Activated CD4-positive, alpha-beta T cell treated with anti-CD3 and anti-CD28 coated beads, Interleukin-2, amount 50 U/mL, for 24 hours (primary cell): ENCODE measurements around the gene ADORA2A.

ENCODE experiments used
- DNase-seq, 2 donors: peaks; one replicate each; pipeline ENCODE4 v3.0.0-alpha.2; 2020; ENCODE audit warnings: low read depth in 1 of 2, low spot score in 1 of 2

ADORA2A gene

DNA sequence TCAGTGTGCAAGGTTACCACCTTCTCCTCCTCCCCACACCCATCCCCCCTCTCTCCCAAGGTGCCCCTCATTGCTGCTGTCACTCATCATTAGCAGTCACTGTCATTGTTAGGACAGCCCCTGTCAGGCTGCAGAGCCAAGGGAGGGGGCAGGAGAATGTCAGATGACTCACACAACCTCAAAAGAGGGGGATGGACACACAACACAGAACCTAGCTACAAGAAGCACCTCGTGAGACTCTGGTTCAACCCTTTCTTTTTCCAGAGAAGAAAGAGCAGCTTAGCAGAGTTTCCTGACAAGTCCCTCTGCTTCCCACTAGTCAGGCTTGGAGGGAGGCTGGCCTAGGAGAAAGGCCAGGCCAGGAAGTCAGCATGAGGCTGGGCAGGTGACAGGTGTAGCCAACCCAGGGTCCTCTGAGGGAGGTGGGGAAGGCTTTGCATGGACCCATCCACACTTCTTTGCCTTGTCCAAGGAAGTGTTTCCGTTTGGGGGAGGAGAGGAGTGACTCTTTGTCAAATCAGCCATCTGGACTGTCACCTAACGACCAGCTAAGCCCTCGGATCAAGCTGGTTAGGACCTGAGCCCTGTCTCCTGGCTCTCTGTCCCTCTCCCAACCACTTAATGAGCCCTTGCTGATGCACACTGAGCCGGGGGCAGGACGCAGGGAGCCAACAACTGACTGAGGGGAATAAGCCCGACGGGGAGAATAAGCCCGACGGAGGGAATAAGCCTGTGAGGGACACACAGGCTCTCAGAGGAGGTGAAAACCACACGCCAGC lies 18.3 kb downstream of the ADORA2A start:
- no peak for DNase-seq

- DNase-seq, result no peak
Measured at GRCh38 chr22:24446260-24446611, 18.8 kb downstream of the ADORA2A start.

- DNase-seq, result no peak
Measured at GRCh38 chr22:24450610-24451009, 23.2 kb downstream of the ADORA2A start.

- DNase-seq, result no peak
Measured at GRCh38 chr22:24451162-24451561, 23.8 kb downstream of the ADORA2A start.

DNA sequence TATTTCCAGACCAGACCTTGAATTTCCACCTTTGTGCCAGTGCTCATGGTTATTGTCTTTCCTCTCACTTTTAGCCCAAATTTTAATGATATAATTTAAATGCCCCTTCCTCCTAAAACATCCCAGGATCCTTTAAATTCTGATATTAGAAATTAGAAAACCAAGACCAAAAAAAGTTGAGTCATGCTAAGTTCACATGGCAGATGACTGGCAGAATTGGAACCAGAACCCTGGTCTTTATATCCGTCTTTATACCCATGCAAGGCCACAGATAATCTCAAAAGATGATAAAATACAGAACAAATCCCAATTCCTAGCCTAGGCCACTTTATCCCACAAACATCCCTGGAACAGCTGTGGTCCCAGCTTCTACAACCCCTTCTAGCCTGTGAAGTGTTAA lies 26.5 kb downstream of the ADORA2A start:
- no peak for DNase-seq

GRCh38 chr22:24455039-24455438 lies 27.6 kb downstream of the ADORA2A start:
- DNase-seq, result no peak

- no peak for DNase-seq
Measured at GRCh38 chr22:24455751-24456426, 28.5 kb downstream of the ADORA2A start.

DNA sequence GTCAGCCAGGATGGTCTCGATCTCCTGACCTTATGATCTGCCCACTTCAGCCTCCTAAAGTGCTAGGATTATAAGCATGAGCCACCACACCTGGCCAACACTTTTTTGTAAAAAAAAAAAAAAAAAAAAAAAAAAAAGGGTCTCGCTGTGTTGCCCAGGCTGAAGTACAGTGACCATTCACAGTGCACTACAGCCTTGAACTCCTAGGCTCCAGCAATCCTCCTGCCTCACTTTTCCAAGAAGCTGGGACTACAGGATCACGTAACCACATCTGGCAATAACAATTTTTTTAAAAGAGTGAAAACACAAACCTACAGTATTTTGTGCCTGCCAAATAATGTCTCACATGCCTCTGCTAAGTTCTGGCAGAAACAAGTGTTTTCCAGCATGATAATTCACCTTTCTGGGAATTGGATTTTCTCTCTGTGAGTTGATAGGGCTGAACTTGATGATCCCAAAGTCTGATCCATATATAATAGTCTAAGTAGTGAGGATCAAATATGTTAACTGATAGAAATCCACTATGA lies 30.6 kb downstream of the ADORA2A start:
- DNase-seq, result no peak

DNA sequence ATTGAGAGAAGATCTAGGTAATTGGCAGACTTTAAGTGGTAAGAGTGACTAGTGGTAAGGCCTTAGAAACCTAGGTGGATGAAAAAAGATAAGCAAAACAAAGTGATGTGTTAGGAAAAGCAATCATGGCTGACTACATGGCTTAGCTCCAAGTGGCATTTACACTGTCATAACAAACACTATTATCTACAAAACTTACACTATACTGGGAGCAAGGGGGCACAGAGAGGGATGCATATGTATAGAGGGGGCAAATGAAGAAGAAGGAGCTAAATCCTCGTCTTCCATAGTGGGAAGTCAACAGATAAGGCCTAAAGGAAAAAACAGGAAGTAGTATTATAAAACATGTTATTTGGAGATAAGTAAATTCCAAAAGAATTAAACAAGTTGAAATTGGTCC lies 32.5 kb downstream of the ADORA2A start:
- DNase-seq, result no peak

- no peak for DNase-seq
Measured at GRCh38 chr22:24460418-24461089, 33.2 kb downstream of the ADORA2A start.

DNA sequence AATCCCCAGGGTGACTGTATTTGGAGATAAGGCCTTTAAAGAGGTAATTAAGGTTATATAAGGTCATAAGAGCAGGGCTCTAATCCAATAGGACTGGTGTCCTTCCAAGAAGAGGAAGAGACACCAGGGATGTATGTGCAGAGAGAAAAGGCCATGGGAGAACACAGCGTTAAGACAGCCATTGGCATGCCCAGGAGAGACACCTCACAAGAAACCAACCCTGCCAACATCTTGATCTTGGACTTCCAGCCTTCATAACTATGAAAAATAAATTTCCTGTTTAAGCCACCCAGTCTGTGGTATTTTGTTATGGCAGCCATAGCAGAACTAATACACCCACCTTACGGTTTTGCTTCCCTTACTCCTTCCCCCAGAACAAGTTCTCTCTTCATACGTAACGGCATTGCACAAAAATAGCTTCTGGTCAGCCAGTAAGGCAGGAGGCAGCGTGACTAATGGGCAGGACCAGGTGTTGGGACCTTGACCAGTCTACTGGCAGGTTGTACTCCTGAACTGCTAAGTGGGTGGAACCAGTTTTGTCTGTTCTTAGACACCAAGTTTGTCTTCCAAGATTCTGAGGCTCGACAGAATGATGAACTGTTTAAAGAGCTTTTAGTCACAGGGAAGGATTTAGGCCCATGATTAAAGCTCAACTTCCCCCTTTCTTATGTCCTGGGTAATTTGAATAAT lies 35.8 kb downstream of the ADORA2A start:
- DNase-seq, result no peak

GRCh38 chr22:24465566-24465965 lies 38.2 kb downstream of the ADORA2A start:
- DNase-seq, result no peak

DNA sequence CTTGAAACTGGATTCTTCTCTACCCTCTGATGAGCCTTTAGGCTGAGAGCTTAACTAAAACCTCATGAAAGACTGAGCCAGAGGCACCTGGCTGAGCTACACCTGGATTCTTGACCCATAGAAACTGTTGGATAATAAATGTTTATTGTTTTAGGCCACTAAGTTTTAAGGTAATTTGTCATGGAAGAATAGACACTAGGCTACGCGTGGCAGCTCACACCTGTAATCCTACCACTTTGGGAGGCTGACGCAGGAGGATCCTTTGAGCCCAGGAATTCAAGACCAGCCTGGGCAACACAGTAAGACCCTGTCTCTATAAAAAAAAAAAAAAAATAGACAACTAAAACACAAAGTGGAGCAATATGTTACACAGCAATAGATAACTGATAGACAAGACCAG lies 38.6 kb downstream of the ADORA2A start:
- no peak for DNase-seq

- DNase-seq, result no peak
Measured at GRCh38 chr22:24466716-24467328, 39.4 kb downstream of the ADORA2A start.

DNA sequence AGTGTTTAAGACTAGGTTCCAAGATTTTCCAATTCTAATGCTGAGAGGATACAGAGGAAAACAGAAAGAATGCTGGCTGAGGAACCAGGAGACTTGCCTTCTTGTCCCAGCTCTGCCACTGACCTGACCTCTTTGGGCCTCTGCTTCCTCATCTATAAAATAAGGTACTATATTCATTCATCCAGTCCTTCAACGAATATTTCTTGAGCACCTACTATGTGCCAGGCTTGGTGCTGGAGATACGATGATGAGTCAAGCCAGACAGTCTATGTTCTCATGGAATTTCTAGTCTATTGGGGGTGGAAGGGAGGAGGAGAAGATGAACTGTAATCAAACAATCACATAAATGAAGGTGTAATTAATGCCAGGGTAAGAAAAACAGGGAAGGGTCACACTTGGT lies 39.9 kb downstream of the ADORA2A start:
- no peak for DNase-seq

GRCh38 chr22:24471570-24471969 lies 44.2 kb downstream of the ADORA2A start:
- no peak for DNase-seq

DNA sequence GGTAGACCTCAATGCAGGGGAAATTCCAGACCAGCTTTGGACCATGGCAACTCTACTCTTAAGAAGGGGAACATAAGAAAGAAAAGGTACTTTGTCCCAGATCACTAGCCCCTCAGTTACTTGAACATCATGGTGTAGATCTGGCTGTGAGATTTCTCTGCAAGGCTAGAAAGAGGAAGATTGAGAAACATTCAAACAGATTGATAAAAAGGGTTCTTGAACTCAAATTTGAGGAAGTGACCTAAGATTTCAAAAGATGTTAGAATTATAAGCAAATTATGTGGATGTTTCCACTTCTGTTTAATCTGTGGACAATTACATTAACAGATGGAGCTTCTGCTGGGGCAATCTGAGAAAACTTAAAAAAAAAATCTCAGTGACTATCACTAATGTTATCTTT lies 45.9 kb downstream of the ADORA2A start:
- DNase-seq, result no peak

- no peak for DNase-seq
Measured at GRCh38 chr22:24474221-24474620, 46.8 kb downstream of the ADORA2A start.

DNA sequence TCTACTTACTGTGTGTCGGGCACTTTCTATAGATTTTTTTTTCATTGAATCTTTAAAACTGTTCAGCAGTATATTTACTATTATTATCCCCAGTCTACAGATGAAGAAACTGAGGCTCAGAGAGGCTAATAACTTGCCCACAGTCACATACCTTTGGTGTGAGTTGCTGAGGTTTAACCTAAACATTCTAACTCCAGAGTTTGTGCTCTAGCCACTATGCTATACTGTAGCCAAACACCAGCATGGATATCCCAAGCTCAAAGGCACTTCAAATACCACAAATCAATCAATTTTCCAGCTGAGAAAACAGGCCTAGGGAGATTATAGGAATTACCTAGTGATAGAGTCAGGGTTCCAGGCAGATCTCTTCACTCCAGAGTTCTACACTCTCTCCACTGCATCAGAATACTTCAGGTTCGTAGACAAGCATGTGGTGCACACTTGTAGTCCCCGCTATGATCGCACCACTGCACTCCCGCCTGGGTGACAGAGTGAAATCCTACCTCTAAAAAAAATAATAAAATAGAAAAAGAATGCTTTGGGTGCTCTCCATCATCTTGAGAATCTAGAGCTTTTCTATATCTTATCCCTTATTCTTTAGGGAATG lies 47.4 kb downstream of the ADORA2A start:
- no peak for DNase-seq

DNA sequence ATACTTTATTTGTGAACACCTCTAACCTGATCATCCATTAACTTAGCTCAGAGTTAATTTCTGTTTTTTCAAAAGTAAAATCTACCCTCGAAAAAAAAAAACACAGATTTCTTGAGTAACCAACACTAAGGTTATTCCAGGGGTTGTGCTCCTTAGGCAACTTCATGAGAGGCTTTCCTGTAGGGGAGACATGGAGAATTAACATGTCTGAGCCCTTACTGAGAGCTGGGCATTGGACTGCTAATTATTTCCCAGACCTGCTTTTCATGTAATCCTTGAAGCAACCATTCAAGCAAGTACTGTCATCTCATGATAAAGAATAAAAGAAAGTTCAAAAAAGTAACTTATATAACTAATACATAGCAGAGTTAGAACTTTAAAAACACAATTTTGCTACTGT lies 54.2 kb downstream of the ADORA2A start:
- no peak for DNase-seq

- no peak for DNase-seq
Measured at GRCh38 chr22:24482575-24482974, 55.2 kb downstream of the ADORA2A start.
